GM12892 (cell line): Measurements from ENCODE around the gene SIGLECL1.

Source experiments
- POLR2A ChIP-seq: IDR thresholded peaks from 2 replicates; pipeline ENCODE4 v1.6.1; 2011; ENCODE audit warnings: low read depth, low read length, control low read depth
- POLR2AphosphoS5 ChIP-seq: IDR thresholded peaks from 2 replicates; pipeline ENCODE4 v1.6.1; 2011; ENCODE audit warnings: low read depth, low read length, control low read depth

GRCh38 chr19:51258165-51259160 lies 7.6 kb downstream of the SIGLECL1 start:
- TF ChIP-seq POLR2A (no peak), POLR2AphosphoS5 (no peak)
